Measurements from ENCODE around the gene SENP1.
"Not testable (repeated sequence)": the region's sequence is repeated elsewhere in the genome, so short reads cannot be mapped to it uniquely, and the experiment has no call there.

Gene SENP1

GRCh38 chr12:48105867-48106680 is at the start of gene SENP1:
TSS of gene SENP1 (minus strand) at chr12:48106079. CDS start at chr12:48101472, 4,607 bp downstream.
- DNase-seq, result peak; percentile 75 to 96 (median 92)
- intact Hi-C loops (cut with DNase I), result loop anchor here (2.0 kb wide), 1 partner anchor 51 kb away; the partner anchor contains the start of gene ASB8

- DNase-seq, result peak in 2 of 42 donors; percentile 18 to 19
- intact Hi-C loops (cut with DNase I), result no loop called here
Measured at GRCh38 chr12:48151103-48151771, 45.4 kb upstream of the SENP1 start.

GRCh38 chr12:48145981-48146380 is 40.1 kb upstream of the SENP1 start:
- intact Hi-C loops (cut with DNase I), result no loop called here

DNA sequence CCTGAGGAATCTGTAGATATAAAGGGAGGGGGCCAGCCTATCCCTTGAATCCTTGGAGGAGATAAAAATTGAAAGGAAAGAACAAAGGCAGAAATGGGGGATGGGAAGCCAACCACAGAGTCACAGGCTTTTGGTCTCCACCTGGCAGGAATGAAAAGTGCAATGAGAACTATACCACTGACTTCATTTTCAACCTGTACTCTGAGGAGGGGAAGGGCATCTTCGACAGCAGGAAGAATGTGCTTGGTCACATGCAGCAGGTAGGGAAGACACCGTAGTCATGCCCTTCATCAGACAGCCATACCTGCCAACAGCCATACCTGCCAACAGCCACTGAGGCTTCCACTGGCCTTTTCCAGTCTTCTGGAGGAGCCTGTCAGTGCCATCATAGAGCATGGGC is 38.0 kb upstream of the SENP1 start:
- intact Hi-C loops (cut with DNase I), result no loop called here
- DNase-seq, result no peak

More at GRCh38 chr12:48145981-48146380, 40.1 kb upstream of the SENP1 start:
- DNase-seq, result no peak

- intact Hi-C loops (cut with DNase I), result no loop called here
- no peak for DNase-seq
Measured at GRCh38 chr12:48142818-48143674, 37.2 kb upstream of the SENP1 start.

DNA sequence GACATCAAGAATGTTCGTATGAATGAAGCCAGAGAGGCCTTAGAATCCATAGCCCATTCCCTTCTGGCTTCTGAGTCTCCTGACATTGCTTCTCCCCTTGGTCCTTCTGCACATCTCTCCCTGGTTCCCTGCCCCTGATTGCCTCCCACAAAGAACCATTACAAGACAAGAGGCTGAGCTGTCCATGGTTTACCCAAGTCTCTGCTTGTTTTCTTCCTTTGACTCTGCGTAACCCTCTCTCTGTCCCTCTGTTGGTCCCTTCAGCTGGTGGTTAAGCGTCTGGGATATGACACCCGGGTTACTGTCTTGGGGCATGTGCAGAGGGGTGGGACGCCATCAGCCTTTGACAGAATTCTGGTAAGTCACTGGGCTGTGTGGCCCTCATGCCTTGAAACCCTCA is 29.1 kb upstream of the SENP1 start:
- intact Hi-C loops (cut with DNase I), result no loop called here

GRCh38 chr12:48132826-48133225 is 26.9 kb upstream of the SENP1 start:
- intact Hi-C loops (cut with DNase I), result no loop called here

More for the DNA sequence above, 29.1 kb upstream of the SENP1 start:
- DNase-seq, result no peak

GRCh38 chr12:48131517-48131916 is 25.6 kb upstream of the SENP1 start:
- intact Hi-C loops (cut with DNase I), result no loop called here
- DNase-seq, result no peak

More at GRCh38 chr12:48132826-48133225, 26.9 kb upstream of the SENP1 start:
- DNase-seq, result no peak

GRCh38 chr12:48129376-48129775 is 23.5 kb upstream of the SENP1 start:
- intact Hi-C loops (cut with DNase I), result no loop called here
- DNase-seq, result no peak

GRCh38 chr12:48128800-48129199 is 22.9 kb upstream of the SENP1 start:
- intact Hi-C loops (cut with DNase I), result no loop called here
- no peak for DNase-seq

DNA sequence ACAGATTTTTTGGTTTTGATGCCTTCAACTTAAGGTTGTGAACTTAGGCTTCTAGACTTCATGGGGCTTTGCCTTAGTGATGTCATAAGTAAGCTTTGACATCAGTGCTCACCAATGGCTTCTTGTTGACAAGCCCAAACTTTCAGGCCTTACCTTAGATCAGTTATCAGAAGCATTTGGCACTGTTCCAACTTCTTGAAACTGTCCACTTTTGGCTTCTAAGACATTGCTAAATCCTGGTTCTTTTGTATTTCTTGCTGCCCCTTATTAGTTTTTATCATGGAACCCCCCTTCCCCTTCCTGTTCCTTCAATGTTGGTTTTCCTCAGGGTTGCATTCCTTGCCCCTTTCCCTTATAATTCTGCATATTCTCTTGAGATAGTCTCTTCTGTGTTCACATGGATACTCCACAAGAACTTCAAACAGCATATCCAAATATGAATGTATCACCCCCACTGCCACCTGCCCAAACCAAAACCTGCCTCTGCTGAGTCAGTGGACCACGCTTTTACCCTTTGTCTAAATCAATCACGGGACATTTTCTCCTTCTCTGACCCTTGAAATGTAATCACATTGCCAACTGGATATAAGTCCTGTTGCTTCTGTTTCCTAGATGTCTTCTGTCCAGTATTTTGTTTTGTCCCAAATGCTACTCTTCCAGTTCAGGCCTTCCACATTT is 21.2 kb upstream of the SENP1 start:
- intact Hi-C loops (cut with DNase I), result no loop called here
- no peak for DNase-seq

GRCh38 chr12:48125985-48126384 is 20.1 kb upstream of the SENP1 start:
- DNase-seq, result peak in 3 of 42 donors; percentile 20 to 46 (median 34)
- intact Hi-C loops (cut with DNase I), result no loop called here

DNA sequence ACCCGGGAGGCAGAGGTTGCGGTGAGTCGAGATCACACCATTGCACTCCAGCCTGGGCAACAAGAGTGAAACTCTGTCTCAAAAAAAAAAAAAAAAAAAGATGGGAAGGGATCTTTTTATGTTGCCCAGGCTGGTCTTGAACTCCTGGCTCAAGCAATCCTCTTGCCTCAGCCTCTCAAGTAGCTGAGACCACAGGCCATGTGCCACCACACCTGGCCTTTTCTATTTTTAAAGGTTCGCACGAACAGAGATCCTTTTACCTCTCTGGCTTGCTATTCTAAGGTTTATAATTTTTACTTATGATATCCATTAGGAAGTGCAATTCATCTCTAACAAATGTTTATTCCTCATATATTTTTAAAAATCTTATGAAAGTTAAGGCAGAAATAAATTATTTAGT is 19.7 kb upstream of the SENP1 start:
- DNase-seq; intact Hi-C loops (cut with DNase I): not testable (repeated sequence)

- DNase-seq, result no peak
- intact Hi-C loops (cut with DNase I), result no loop called here
Measured at GRCh38 chr12:48123169-48123568, 17.3 kb upstream of the SENP1 start.

- DNase-seq, result no peak
- intact Hi-C loops (cut with DNase I), result no loop called here
Measured at GRCh38 chr12:48122065-48122834, 16.4 kb upstream of the SENP1 start.

DNA sequence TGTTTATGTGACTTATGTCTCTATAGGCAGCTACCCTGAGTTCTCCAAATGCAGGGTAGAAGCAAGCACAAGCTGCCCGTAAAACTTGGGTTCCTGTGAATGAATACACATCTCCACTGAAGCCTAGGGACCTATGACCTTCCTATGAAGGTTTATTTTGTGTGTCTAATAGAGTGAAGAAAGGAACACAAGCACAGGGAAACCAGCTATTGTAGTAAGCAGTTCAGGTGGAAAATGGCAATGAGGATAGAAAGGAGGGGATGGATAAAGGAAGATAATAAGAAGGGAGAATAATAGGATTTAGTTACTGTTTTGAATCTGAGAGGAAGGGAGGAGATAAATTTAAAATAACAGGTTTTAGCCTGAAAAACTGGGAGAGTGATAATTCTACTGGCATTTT is 15.6 kb upstream of the SENP1 start:
- intact Hi-C loops (cut with DNase I), result no loop called here
- DNase-seq, result no peak

GRCh38 chr12:48119834-48120195 is 13.9 kb upstream of the SENP1 start:
- DNase-seq, result peak in 19 of 42 donors; percentile 7 to 65 (median 21)
- intact Hi-C loops (cut with DNase I), result no loop called here

All from head of caudate nucleus (tissue), 42 donors.